Measurements from ENCODE around the gene HOXA11. TPM values are rescaled to one million over a fixed set of nuclear protein-coding genes. Genes with fewer than 3 reads are reported as not detected.
A peak's percentile ranks its signal among the peaks of the same experiment; 100 is the strongest.

Gene HOXA11
- total RNA-seq, 4 donors from 2014 or later: not detected

GRCh38 chr7:27162561-27163287, 22.3 kb downstream of the HOXA11 start:
- Histone ChIP-seq H3K4me3 (replicated peaks in 1 of 3) (no peak overlapping the region), H3K36me3 (no peaks in the 10 kb centered on the region), H3K27me3 (peaks cover 71% of the 10 kb centered on the region), H3K4me1 (peaks cover 12 to 29% of the 10 kb centered on the region in 2 donors), H3K9me3 (no peaks in the 10 kb centered on the region), H3K27ac (no peak overlapping the region)
- 59 to 69% methylated on average over 7 of the region's 7 CpGs for WGBS, 2 donors
- intact Hi-C loops (cut with DNase I): loop anchor here (5.0 to 10.0 kb wide), 2 partner anchors 785 to 1308 kb away; no protein-coding TSS in a partner anchor
- DNase-seq: no peak
- TF ChIP-seq POLR2A (IDR thresholded peaks at IDR 0.05) (no peak), CTCF (IDR thresholded peaks at IDR 0.05) (no peak)

GRCh38 chr7:27161721-27162560, 23.1 kb downstream of the HOXA11 start:
- peaks cover 12 to 29% of the 10 kb centered on the region in 2 donors for H3K4me1 ChIP-seq
- TF ChIP-seq POLR2A (IDR thresholded peaks at IDR 0.05): no peak
- TF ChIP-seq CTCF (IDR thresholded peaks at IDR 0.05): no peak
- peak overlapping the region in 1 of 3 donors; percentile 42 for H3K4me3 ChIP-seq (replicated peaks in 1 of 3)
- peaks cover 65% of the 10 kb centered on the region for H3K27me3 ChIP-seq
- no peaks in the 10 kb centered on the region for H3K36me3 ChIP-seq
- no peaks in the 10 kb centered on the region for H3K9me3 ChIP-seq
- WGBS, 2 donors: 37 to 41% methylated on average over 12 to 30 of the region's 30 CpGs
- no peak overlapping the region for H3K27ac ChIP-seq
- intact Hi-C loops (cut with DNase I): loop anchor here (2.0 to 10.0 kb wide), 3 partner anchors 479 to 1307 kb away; no protein-coding TSS in a partner anchor
- no peak for DNase-seq

GRCh38 chr7:27161214-27161720, 23.8 kb downstream of the HOXA11 start:
- whole genome bisulfite sequencing, 2 donors: 0 to 4% methylated on average over 18 to 19 of the region's 27 CpGs
- Histone ChIP-seq H3K36me3 (no peaks in the 10 kb centered on the region), H3K4me1 (peaks cover 12 to 30% of the 10 kb centered on the region in 2 donors), H3K27ac (no peak overlapping the region), H3K4me3 (replicated peaks in 1 of 3) (peak overlapping the region in 2 of 3 donors; percentile 26 to 42), H3K9me3 (no peaks in the 10 kb centered on the region), H3K27me3 (peaks cover 64% of the 10 kb centered on the region)
- no peak for TF ChIP-seq POLR2A (IDR thresholded peaks at IDR 0.05)
- TF ChIP-seq CTCF (IDR thresholded peaks at IDR 0.05): peak in 1 of 6 experiments; percentile 5
- DNase-seq: no peak
- intact Hi-C loops (cut with DNase I): loop anchor here (2.0 to 10.0 kb wide), 3 partner anchors 478 to 1306 kb away; no protein-coding TSS in a partner anchor

GRCh38 chr7:27160546-27161213, 24.4 kb downstream of the HOXA11 start:
- peak; percentile 82 to 86 for DNase-seq
- Histone ChIP-seq H3K27me3 (peaks cover 64% of the 10 kb centered on the region), H3K27ac (no peak overlapping the region), H3K36me3 (no peaks in the 10 kb centered on the region), H3K4me1 (peaks cover 12 to 32% of the 10 kb centered on the region in 2 donors), H3K9me3 (no peaks in the 10 kb centered on the region), H3K4me3 (replicated peaks in 1 of 3) (peak overlapping the region in 2 of 3 donors; percentile 26 to 42)
- WGBS, 2 donors: 2 to 13% methylated on average over 7 to 41 of the region's 54 CpGs
- peak; percentile 90 to 100 (median 98) for TF ChIP-seq CTCF (IDR thresholded peaks at IDR 0.05)
- no peak for TF ChIP-seq POLR2A (IDR thresholded peaks at IDR 0.05)
- intact Hi-C loops (cut with DNase I): loop anchor here (2.0 to 10.0 kb wide), 3 partner anchors 478 to 1306 kb away; no protein-coding TSS in a partner anchor
